Fibroblast of peridontal ligament (primary cell): Measurements from ENCODE around the gene TBX15.
"Not testable (repeated sequence)": the region's sequence is repeated elsewhere in the genome, so short reads cannot be mapped to it uniquely, and the experiment has no call there.

Source experiments
- DNase-seq: peaks from one replicate; pipeline ENCODE4 v3.0.0-alpha.2; 2010; ENCODE audit errors: extremely low read depth

The TBX15 gene

DNA sequence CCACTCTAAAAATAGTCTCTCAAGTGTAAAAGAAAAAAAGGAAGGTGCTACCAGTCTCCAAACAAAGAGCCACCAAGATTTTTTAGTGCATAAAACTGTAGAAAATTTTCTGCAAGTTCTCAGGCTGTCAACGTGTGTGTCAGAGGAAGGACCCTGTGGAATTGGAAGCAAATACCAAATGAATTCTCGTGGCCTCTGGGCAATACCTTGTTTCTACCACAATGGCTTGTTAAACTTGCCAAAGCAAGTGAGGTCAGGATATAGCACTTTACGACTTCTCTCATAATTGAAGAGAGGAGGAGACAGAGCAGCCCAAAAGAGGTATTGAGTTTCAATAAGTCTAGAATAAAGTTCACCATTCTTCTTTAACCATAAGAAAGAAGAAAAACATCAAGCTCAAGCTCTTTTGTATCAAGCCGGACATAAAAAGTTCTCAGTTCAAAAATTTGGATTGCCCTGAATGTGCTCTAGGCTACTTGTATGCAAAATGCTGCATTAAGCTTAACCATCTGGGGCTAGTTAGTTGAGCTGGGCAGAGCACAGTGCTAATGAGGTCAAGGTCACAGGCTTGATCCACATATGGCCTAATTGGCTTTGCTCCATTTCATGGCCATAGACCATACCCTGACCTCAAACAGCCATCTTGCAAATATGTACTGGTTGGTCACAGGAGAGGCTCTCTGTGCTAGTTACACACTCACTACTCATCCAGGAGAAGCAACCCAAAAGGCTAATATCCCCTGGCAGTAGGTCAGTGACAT is 60.5 kb downstream of the TBX15 start:
- DNase-seq: no peak

DNA sequence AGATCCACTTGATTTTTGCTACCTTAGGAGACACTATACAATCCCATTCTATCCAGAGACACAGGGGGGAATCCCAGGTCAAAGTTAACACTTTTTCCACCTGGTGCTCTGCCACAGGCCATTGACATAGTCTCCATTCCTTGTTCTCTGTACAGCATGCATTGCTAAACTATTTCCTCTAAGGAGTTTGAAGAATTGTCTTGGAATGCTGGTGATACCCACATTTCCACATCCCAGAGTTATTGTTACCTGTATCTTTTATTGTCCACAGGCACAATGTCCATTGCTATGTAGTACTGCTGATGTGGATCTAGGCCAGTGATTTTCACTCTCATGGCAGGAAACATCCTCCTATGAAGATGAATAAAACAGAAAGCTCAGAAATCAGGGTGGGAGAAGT is 61.9 kb downstream of the TBX15 start:
- no peak for DNase-seq

DNA sequence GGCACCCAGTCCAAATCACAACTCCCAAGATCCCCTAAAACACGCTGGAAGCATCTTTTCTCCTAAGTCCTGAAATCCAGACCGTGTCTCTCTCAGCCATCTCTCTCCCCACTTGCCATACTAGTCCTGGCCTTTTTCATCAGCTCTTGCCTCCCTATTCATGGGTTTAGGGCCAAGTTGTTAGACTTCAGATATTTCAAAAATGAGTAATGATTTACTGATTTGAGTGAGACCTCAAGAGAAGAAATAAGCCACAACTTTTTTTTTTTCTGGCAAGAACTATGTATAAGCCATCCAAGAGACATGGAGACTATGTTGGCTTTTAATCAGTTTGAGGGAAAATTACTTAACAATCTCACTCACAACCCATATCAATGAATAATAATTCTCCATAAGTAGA is 62.5 kb downstream of the TBX15 start:
- DNase-seq: no peak

DNA sequence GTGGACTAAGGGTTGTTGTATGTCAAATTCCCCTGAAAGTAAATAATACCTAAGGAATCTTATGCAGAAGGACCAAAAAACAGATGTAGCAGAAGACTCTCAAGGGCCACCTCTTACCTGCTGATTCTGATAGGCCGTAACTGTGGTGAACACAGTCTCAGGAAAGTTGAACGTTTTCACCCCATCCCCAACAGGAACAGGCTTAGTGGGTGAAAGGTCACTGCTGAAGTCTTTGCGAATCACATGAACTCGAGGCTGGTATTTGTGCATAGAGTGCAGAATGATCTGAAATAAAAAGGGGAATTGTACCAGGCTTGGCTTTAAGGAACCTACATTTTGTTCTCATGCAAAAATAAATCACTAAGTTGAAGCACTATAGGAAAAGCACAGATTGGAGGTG is 64.8 kb downstream of the TBX15 start:
- DNase-seq: no peak

DNA sequence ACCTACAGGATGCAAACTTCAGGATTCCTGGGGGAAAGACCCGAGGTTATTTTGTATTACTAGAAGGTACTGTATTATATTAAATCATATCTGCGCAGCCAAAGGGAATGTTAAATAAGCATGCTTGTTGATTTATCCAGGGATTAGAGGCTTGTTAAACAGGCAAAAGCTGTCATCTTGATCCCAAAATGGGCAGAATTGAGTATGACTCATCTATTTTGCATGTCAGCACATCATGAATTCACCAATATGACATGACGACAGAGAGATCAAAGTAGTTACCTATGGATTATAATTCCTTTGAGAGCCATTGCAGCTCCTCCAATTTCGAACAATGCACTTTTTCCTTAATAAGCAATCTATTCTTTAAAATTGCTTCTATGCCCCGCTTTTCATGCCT is 66.1 kb downstream of the TBX15 start:
- no peak for DNase-seq

DNA sequence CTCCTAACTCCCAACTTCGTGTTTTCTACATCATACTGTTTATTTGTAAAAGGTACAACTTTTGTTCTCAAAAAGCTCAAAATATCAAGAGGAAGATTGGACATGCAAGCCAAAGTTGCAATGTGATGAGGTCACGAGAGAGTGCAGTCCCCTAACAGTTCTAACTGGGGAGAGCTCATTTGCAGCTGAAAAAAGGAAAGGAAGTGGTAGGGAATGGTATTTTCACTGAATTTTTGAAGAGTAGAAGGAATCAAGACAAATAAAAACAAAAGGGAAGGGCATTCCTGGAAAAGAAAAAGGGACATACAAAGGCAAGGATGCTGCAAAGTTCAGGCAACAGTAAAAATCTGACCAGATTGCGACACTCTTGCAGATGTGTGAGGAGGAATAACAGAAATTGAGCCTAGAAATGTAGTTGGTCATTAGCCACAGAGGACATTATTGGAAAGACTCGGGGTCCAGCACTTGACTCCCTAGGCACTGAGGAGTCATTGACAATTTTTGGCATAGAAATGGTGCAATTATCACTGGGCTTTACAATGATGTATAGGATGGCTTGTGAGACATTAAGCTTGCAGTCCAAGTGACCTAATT is 67.9 kb downstream of the TBX15 start:
- no peak for DNase-seq

DNA sequence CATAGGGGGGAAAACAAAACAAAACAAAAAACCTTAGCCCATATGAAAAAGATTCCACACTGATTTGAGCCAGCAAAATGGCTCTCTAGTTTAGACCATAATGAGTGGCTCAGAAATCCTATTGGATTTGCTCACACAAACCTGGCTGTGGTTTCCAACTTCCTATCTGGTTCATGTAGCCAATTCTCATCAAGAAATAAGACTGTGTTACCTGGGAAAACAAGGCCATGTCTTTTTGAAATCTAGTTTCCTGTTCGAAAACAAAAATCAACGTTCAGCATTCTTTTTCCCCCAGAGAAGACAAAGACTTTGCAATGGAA is 69.2 kb downstream of the TBX15 start:
- no peak for DNase-seq

DNA sequence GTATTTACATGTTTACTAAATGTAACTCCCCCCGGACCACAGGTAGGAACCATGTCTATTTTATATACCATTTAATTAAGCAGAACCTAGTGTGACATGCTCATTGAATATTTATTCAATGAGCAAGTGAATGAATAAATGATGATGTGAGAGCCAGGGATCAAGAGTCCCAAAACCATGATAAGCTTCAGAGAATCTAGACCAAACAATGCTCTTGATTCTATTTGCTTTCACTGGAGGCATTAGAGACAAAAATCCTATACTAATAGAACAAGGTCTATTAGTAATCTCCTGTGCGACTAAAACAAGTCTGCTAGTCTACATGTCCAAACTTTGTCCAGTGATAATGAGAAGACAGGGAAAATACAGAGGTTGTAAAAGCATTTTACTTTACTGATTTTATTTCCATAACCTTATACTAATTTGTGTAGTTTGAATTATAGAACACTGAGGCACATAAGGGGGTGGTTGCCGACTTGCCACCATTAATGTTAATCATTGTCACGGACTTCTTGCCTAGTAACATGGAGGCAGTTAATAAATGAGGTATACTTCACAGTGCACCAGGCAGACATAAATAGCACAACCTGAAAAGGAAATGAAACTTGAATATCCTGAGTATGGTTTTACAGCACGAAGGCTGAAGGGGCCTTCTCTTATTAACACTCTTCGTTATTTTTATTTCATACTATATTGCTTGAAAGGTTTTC is 69.8 kb downstream of the TBX15 start:
- DNase-seq: no peak

DNA sequence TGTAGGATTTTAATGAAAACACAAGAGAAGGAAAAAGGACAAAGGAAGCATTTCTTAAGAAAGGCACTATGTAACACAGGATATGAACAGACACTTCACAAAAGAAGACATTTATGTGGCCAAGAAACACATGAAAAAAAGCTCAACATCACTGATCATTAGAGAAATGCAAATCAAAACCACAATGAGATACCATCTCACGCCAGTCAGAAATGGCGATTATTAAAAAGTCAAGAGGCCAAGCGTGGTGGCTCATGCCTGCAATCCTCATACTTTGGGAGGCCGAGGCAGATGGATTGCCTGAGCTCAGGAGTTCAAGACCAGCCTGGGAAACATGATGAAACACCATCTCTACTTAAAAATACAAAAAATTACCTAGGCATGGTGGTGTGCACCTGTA is 71.8 kb downstream of the TBX15 start:
- DNase-seq: not testable (repeated sequence)

DNA sequence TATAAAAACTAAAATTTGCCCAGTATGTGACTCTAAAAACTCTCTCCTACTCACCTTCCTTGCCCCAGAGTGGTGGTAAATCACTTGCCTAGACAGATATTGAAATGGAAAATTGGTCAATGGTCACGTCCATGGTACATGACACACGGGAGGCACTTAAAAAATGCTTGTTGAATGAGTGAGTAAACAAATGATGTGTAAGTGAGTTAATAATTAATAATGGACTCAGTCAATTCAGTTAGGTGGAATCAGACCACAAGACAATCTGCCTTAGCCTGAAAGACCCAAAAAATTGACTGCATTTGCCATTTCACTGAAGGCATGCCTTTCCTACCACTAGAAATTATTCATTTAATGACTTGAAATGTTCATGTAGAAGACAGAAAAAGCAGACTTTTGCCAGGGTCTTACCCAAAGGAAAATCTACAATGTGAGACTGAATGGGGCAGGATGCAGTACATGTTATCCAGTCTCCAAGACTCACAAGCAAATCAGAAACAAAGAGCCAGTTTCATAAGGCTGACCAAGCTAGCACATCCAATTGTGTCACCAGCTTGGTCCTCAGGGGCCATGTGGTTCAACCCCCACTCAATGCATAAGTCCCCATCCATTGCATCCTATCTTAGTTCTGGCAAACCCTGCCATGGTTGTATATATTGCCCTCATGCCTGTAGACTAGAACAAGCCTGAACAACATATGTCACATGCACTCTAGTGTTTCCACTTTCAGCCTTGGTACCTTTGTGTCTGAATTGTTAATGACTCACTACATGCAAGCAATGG is 73.6 kb downstream of the TBX15 start:
- no peak for DNase-seq

DNA sequence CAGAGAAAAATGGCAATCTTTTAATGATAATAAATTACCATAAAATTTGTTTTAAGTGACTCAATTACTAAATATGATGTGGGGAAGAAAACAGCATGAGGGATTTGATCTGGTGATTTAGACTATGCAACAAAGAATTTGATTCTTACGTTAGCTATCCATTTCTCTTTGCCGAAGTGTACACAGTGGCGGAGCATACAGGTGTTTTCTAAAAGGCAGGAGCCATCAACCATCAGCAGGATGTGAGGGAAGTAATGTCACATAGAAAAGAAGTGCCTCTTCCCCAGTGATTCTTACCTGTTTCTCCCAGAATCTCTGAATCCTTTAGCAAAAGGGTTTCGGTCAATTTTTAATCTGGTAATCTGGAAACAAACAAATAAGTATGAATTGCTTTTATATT is 74.3 kb downstream of the TBX15 start:
- DNase-seq: no peak

DNA sequence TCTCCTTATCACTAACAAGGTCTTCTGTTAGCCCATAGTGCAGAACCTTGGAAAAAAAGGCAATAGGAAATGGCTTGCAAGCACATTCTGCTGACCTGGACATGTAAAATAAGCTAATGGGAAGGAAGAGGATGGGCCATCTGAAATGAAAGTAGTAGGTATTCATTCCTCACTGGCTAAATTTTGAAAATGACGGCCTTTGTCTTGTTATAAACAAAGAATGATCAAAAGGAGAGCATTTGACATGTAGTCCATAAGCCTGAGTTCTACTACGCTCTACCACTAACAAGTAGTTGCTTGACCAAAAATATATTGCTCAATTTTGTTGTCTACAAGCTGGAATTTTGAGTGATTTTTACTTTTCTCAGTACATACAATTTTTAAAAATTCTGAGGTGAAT is 75.6 kb downstream of the TBX15 start:
- no peak for DNase-seq

DNA sequence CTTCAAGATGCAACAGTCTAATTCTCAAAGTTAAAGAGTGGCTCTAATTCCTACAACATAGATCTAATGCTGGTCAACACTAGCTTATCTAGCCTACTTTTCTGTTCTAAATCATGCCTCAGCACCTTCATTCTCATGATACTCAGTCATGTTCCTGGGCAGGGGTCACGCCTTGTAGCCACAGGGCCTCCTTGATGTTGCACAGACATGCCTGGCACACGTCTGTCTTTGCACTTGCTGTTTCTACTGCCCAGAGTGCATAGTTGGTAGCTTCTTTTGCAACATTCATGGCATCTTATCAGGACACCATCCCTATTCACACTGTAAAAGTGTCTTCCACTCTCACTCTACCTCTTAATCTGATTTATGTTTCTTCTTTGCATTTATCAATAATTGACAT is 76.6 kb downstream of the TBX15 start:
- no peak for DNase-seq

DNA sequence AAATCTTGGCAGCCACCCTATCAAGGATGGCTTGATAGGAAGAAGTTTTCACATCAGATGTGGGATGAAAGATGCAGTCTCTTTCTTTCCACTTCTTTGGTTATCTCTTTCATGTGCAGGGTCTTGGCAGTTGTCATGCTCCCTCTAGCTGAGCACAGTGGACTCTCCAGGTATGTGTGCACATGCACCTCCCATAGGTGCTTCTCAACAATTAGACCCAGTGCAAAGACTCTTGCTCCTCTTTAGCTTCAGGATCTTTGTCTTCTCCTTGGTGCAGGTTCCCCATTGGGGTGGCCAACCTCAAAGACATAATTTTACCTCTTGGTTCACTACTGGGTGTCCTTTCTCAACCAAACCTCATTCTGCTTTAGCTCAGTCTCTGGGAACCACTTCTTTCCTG is 80.7 kb downstream of the TBX15 start:
- DNase-seq: no peak

DNA sequence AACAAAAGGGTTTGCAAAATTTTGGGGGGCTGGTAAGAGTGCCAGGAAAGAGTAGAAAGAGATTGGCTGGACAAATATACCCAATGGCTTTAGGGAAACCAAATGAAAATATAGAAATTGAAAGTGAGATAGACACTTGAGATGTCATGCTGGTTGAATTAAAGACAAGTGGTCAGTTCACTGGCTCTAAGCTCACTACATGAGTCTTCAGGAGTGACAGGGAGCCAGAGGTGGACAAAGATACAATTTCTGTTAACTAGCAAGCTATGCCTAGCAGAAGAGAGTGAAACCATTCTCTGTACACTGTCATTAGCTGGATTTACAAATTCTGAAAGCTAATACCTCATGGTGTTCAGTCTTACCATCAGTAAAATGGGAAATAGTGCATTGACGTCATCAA is 82.5 kb downstream of the TBX15 start:
- no peak for DNase-seq

DNA sequence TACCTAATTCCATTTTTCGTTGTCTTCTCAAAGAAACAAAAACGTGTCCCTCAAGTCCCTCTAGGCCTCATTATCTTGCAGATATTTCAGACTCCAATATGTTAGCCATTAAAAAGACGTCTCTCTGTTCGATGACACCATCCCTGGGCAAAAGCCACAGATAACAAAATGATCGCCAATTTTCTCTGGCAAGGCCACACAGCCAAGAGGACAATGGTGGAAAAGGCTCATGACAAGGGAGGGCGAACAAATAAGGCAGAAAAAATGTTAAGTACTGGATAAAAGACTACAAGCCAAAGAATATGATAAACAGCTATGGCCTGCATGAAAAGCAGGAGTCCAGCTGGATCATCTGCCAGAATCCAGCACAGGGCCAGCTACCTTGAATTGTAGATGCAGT is 82.9 kb downstream of the TBX15 start:
- no peak for DNase-seq

DNA sequence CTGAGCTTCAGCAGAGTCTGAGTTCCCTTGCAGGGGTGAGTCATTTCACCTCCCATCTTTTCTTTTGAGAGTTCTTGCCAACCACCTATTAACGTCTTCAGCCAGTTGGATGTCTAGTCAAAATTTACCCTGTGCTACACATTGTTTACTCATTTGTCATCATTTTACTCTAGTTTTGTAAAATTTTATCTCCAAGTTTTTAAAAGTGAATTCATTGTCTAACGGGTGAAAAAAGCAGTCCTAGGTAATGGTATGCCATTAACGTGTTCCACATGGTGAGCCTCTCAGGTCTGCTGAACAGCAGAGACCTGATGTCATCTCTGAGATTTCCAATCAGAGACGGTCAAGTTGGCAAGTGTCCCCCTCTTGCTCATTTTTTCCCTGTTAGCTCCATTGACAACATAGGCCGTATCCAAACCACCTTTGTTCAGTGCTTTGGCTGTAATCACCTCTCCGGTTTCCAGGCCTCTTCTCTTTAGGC is 85.4 kb downstream of the TBX15 start:
- no peak for DNase-seq

DNA sequence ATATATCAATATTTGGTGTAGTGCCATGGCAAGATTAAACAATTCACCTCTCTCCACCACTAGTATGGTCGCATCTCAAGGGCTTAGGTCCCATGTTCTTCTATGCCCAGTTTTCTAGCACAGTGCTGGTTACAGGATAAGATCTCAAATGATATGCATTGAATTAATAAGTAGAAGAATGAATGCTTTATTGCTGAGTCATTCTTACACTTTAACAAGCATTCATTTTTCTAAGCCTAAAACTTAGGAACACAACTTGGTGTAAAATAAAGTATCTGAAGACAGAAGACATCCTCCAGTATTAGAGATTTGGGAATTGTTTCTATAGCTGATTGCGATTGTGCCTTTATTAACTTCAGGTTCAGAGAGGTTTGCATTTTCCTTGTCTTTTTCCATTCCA is 85.8 kb downstream of the TBX15 start:
- no peak for DNase-seq

DNA sequence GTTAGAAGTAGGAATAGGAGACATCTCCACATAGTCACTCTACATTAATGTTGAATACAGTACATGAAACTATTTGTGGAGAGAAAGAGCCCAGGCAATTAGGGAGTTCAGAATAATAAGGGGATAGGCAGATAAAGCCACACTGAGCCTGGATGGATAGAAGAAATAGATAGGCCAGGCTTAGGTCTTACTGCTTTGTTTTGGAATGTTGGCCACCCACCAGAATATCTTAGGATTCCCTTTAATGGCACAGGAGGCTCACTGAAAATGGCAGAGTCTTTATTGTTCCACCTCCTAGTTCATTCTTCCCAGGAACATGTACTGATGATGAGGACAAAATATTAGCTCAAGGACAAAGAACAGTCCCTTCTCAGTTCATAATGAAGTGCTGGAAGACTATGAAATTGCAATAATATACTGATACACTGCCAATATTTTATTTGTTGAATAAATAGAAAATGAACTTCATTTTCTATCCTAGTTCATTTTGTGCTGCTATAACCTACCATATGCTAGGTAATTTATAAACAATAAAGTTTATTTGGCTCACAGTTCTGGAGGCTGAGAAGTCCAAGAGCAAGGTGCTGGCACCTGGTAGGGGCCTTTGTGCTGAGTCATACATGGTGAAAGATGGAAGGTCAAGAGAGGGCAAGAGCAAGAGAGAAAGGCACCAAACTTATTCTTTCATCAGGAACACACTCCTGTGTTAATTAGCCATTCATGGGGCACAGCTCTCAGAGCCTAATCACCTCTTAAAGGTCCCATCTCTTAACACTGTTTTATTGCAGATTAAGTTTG is 87.3 kb downstream of the TBX15 start:
- no peak for DNase-seq

DNA sequence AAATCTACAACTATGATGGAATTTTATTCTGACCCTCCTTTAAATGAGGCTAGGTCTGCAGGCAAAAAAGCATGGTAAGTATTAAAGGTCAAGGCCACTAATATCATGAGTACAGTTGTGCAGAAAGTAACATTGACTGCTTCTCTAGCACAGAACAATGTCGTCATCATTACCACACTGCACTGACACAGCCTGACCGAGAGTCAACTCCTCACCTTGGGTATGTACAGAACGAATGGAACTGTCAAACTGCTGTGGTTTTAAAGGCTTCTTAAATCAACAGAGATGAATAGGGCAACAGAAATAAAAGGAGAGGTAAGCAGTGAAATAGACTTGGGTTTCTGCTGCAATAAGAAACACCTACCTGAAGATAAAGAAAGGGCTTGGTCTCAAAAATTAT is 88.8 kb downstream of the TBX15 start:
- no peak for DNase-seq

DNA sequence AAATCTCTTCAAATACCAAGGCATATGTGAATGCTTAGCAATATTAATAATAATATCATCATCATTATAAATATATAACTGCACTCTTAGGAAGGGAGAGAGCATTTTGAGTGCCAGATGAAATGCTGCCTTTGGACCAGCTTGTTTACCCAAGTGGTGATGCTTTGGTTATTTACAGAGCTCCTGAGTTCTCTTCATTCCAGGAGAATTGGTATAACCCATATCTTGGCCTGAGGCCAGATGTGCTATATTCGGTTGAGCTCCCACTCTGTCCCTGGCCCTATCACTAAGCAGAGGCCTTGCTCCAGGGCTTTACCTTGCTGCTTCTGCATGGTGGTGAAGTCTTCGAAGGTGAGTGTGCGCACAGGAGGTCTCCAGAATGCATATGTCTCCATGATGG is 89.4 kb downstream of the TBX15 start:
- DNase-seq: no peak

DNA sequence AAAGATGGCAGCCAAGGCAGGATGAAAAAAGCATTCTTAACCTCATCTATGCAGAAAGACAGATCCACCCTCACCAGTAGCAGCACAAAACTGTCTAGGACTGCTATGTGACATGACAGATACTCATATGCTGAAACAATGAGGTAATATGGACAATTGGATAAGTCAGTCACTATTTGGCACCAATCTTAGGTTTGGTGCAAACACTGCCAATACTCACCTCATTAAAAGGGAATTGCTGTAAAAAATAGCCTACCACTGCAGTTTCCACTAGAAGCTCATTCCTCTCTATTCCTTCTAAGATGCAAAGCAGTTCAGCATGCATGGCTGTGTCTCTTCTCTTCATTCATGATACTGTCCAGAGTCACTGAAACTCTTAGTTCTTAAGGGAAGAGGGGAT is 91.7 kb downstream of the TBX15 start:
- DNase-seq: no peak
